OCI-LY7 (cell line): ENCODE results near the gene GRHL3. TPM values are rescaled to one million over a fixed set of nuclear protein-coding genes. Genes with fewer than 3 reads are reported as not detected.
A peak's percentile ranks its signal among the peaks of the same experiment; 100 is the strongest.

Experiments used
- BruUV-seq: library from RNA; stranded (reverse); fragments of 400-500 nt; replicated peaks from 2 replicates; lab custom pipeline; 2021; lab: Mats Ljungman, UMichigan
- CTCF ChIA-PET: fragments of 300-600 bp; sonication (Branson Sonifier 250); formaldehyde crosslinking; loops from one replicate; lab custom pipeline; 2022; ENCODE audit warnings: antibody characterized with exemption; ENCODE audit not compliant: unreplicated experiment; lab: Charles Lee
- POLR2A ChIA-PET: fragments of 300-600 bp; sonication (Branson Sonifier 250); formaldehyde crosslinking; loops from one replicate; lab custom pipeline; 2022; ENCODE audit warnings: antibody characterized with exemption; lab: Charles Lee
- DNase-seq: peaks from one replicate; pipeline ENCODE4 v3.0.0-alpha.2; 2015; ENCODE audit warnings: low spot score
- H2AFZ ChIP-seq: fragments of 200-600 bp; sonication (generic), shearing (Covaris generic); 2 replicates; pipeline ENCODE4 v1.6.1; 2014; ENCODE audit warnings: mild to moderate bottlenecking, antibody characterized with exemption, low read length, moderate library complexity
- H3K27ac ChIP-seq: fragments of 200-600 bp; sonication (generic); 2 replicates; pipeline ENCODE4 v1.5.1; 2014; ENCODE audit warnings: mixed run types, low read depth, mild to moderate bottlenecking, moderate library complexity, low read length, inconsistent platforms; ENCODE audit not compliant: poor library complexity, severe bottlenecking
- H3K36me3 ChIP-seq: fragments of 200-600 bp; sonication (generic); 2 replicates; pipeline ENCODE4 v1.6.1; 2014; ENCODE audit warnings: mild to moderate bottlenecking, antibody characterized with exemption, low read length, moderate library complexity, mixed read lengths; ENCODE audit not compliant: insufficient read depth
- H3K4me1 ChIP-seq: fragments of 200-600 bp; sonication (generic); 2 replicates; pipeline ENCODE4 v1.5.1; 2014; ENCODE audit warnings: mild to moderate bottlenecking, low read length; ENCODE audit not compliant: insufficient read depth, poor library complexity, severe bottlenecking
- H3K4me2 ChIP-seq: fragments of 200-600 bp; sonication (generic); 2 replicates; pipeline ENCODE4 v1.6.1; 2014; ENCODE audit warnings: mild to moderate bottlenecking, low read length
- H3K4me3 ChIP-seq: fragments of 200-600 bp; sonication (generic); 2 replicates; pipeline ENCODE4 v1.5.1; 2014; ENCODE audit warnings: mild to moderate bottlenecking, low read depth, low read length; ENCODE audit not compliant: poor library complexity, severe bottlenecking
- H3K79me2 ChIP-seq: fragments of 200-600 bp; sonication (generic); 2 replicates; pipeline ENCODE4 v1.6.1; 2016; ENCODE audit warnings: low read depth, mild to moderate bottlenecking, low read length, moderate library complexity, mixed read lengths; ENCODE audit not compliant: insufficient read depth
- H3K9me2 ChIP-seq: fragments of 200-600 bp; sonication (generic); 2 replicates; pipeline ENCODE4 v1.6.1; 2016; ENCODE audit warnings: mild to moderate bottlenecking, low read length, mixed read lengths; ENCODE audit not compliant: insufficient read depth
- H3K9me3 ChIP-seq: fragments of 200-600 bp; sonication (generic); 2 replicates; pipeline ENCODE4 v1.6.1; 2014; ENCODE audit warnings: mild to moderate bottlenecking, mixed run types, low read length, mixed read lengths
- H4K20me1 ChIP-seq: fragments of 200-600 bp; sonication (generic); 2 replicates; pipeline ENCODE4 v1.6.1; 2014; ENCODE audit warnings: mild to moderate bottlenecking, antibody characterized with exemption, low read length, moderate library complexity, mixed read lengths; ENCODE audit not compliant: insufficient read depth
- CTCF ChIP-seq: fragments of 200-600 bp; sonication (generic); conservative IDR thresholded peaks from 2 replicates; pipeline ENCODE4 v1.5.1; 2014; ENCODE audit warnings: mild to moderate bottlenecking, antibody characterized with exemption, low read length, moderate library complexity, mixed read lengths
- EZH2phosphoT487 ChIP-seq: fragments of 200-600 bp; sonication (generic); IDR thresholded peaks from 2 replicates; pipeline ENCODE4 v1.6.1; 2018; ENCODE audit warnings: low read depth, borderline replicate concordance, mild to moderate bottlenecking, mixed run types, antibody characterized with exemption, low read length, moderate library complexity, mixed read lengths
- intact Hi-C: fragments of 100-400 bp; cut with micrococcal nuclease; formaldehyde crosslinking; loops from one replicate; pipeline ENCODE4 v1.10.0; 2022; ENCODE audit not compliant: unreplicated experiment
- total RNA-seq, 2 experiments: library from RNA; depleted of rRNA in 1 of 2; stranded (reverse); fragments of >200 nt in 1 of 2; shearing (Covaris generic) in 1 of 2; gene quantifications; 2 replicates each; pipeline ENCODE4 v1.2.3, GENCODE V29; 2014 to 2022

Gene GRHL3
- total RNA-seq, 2 experiments from 2014 or later = 0.09 to 0.65 TPM

- peaks cover 10% of the 10 kb centered on the region; the same call in 1 of the 2 replicates for H3K9me3 ChIP-seq
- peaks cover 44% of the 10 kb centered on the region for H3K4me1 ChIP-seq
- peak overlapping the region; percentile 58 for H3K4me3 ChIP-seq
- peak overlapping the region; percentile 93 for H2AFZ ChIP-seq
- BruUV-seq = no TSS peak
- H3K4me2 ChIP-seq = peak overlapping the region; percentile 86
- no peak for DNase-seq
- no peak for TF ChIP-seq EZH2phosphoT487
- peak; percentile 63 for TF ChIP-seq CTCF
- H3K79me2 ChIP-seq = no peaks in the 10 kb centered on the region
- H3K36me3 ChIP-seq = no peaks in the 10 kb centered on the region
- peak overlapping the region; percentile 88 for H3K27ac ChIP-seq
- intact Hi-C loops = loop anchor here (1.0 kb wide), 3 partner anchors 195 to 321 kb away; no protein-coding TSS in a partner anchor
- H4K20me1 ChIP-seq = no peaks in the 10 kb centered on the region
- H3K9me2 ChIP-seq = no peaks in the 10 kb centered on the region
- CTCF ChIA-PET = interaction anchor here (0.9 to 4.3 kb wide), 9 partner anchors 18 to 322 kb away, joined by 3 to 37 read pairs (median 4); no protein-coding TSS in a partner anchor
- POLR2A ChIA-PET = interaction anchor here (0.5 to 4.3 kb wide), 11 partner anchors 16 to 1234 kb away, joined by 3 to 45 read pairs (median 5); partner anchors contain the start of gene STPG1
These were observed 73.4 kb downstream of the GRHL3 start for GRCh38 chr1:24392604-24392946.

- ChIA-PET POLR2A (interaction anchor here (0.5 to 4.3 kb wide), 19 partner anchors 10 to 1235 kb away, joined by 3 to 45 read pairs (median 3); partner anchors contain the start of genes NIPAL3 and STPG1), CTCF (interaction anchor here (0.6 to 4.3 kb wide), 10 partner anchors 17 to 323 kb away, joined by 3 to 37 read pairs (median 4); no protein-coding TSS in a partner anchor)
- Histone ChIP-seq H3K4me1 (peaks cover 44% of the 10 kb centered on the region), H3K9me3 (peaks cover 10% of the 10 kb centered on the region; the same call in 1 of the 2 replicates), H2AFZ (peak overlapping the region; percentile 93), H4K20me1 (no peaks in the 10 kb centered on the region), H3K79me2 (no peaks in the 10 kb centered on the region), H3K4me3 (peak overlapping the region; percentile 58), H3K9me2 (no peaks in the 10 kb centered on the region), H3K36me3 (no peaks in the 10 kb centered on the region), H3K27ac (peak overlapping the region; percentile 88), H3K4me2 (peak overlapping the region; percentile 86)
- intact Hi-C loops = loop anchor here (1.0 kb wide), 3 partner anchors 194 to 322 kb away; no protein-coding TSS in a partner anchor
- TF ChIP-seq EZH2phosphoT487 = no peak
- no peak for TF ChIP-seq CTCF
- peak; percentile 87 for DNase-seq
- BruUV-seq = no TSS peak
These were observed 74.0 kb downstream of the GRHL3 start for GRCh38 chr1:24392982-24393650.
